GM10266 (cell line): Measurements from ENCODE around the gene B4GALNT3.

Source experiments
- DNase-seq: peaks from one replicate; pipeline ENCODE4 v3.0.0; 2012; ENCODE audit errors: extremely low spot score
- TF ChIP-seq, protein P1 (sequence below): IDR thresholded peaks from 2 replicates; pipeline ENCODE4 v1.5.1; 2012; ENCODE audit warnings: mild to moderate bottlenecking, low read depth; ENCODE audit not compliant: control insufficient read depth, insufficient read depth; ENCODE audit errors: missing control alignments

Gene B4GALNT3

DNA sequence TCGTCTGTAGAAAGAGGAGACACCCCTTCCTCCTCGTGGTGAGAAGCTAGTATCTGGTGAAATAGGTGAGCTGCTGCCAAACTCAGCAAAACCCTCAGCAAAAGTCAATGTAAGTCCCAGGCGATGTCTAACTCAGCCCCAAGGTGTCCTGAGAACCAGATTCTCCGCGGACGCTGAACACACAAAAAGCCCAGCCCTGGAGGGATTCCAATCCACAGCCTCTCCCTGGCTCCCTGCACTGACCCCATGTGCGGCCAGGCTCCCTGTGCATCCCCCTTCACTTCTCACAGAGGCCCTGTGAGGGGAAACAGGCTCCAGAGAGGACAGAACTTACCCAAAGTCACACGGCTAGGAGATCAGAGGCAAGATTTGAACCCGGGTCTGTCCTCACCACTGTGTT lies 122.0 kb downstream of the B4GALNT3 start:
- TF ChIP-seq, protein P1, sequence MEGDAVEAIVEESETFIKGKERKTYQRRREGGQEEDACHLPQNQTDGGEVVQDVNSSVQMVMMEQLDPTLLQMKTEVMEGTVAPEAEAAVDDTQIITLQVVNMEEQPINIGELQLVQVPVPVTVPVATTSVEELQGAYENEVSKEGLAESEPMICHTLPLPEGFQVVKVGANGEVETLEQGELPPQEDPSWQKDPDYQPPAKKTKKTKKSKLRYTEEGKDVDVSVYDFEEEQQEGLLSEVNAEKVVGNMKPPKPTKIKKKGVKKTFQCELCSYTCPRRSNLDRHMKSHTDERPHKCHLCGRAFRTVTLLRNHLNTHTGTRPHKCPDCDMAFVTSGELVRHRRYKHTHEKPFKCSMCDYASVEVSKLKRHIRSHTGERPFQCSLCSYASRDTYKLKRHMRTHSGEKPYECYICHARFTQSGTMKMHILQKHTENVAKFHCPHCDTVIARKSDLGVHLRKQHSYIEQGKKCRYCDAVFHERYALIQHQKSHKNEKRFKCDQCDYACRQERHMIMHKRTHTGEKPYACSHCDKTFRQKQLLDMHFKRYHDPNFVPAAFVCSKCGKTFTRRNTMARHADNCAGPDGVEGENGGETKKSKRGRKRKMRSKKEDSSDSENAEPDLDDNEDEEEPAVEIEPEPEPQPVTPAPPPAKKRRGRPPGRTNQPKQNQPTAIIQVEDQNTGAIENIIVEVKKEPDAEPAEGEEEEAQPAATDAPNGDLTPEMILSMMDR: no peak
- no peak for DNase-seq

DNA sequence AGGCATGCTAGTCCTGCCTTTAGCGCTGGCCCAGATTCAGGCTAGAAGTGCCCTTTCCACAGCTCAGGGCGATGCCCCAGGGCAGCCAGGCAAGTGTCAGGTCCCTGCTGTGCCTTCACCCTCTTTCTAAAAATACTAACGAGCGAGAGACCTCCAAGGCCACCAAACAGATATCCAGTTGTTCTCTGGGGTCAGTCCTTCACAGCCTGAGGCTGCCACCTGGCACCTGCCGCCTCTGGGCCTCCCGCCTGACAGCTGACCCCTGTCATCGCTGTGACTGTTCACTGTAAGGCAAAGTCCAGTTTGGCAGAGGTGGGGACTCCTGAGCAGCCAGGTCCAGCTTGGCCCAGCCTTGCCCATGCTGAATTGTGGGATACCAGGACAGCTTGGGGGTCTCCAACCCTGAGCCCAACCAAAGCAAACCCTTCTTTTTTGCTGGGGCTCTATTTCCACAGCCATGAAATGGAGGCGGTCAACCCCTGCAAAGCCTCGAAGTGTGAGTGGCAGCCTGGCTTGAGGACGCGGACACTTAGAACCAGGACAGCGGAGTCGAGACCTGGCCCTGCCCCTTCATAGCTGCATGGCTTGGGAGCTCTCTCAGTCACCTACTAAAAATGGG lies 123.6 kb downstream of the B4GALNT3 start:
- TF ChIP-seq, protein P1: no peak
- no peak for DNase-seq

DNA sequence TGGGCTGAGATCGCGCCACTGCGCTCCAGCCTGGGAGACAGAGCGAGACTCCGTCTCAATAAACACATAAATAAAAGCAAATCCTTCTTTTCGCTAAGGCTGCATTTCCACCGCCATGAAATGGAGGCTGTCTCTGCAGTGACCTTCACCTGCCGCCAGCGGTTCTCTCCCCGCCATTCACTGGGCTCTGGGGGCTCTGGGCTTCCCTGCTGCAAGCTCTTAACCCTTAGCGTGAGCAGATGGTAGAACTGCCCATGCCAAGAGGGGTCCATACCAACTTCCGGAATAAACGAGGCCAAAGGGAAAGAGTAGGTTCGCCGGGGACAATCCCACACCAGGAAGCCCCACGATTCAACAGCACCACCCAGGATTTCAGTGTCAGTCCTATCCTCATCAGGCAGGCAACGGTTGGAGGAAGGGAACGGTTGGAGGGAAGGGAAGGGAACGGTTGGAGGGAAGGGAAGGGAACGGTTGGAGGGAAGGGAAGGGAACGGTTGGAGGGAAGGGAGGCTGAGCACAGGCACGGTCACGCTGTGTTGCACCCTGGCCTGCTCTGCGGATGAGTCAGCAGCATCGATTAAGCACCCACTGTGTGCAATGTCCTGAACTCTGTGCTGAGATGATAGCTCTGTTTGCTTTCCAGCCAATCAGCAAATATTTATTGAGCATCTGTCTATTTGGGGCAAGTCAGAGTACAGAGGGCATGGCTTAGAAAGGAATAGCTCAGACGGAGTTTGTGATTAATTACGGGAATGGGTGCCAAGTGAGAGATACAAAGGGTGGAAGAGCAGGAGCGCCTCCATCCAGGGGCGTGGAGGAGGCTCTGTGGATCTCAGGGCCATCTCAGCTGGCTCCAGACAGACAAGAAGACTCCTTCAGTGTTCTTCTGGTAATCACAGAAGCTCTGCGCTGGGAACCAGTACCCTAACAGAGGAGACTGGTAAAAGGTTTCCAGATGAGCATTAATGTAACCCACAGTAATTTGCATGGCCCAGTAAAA lies 125.6 kb downstream of the B4GALNT3 start:
- TF ChIP-seq, protein P1: no peak
- DNase-seq: no peak

DNA sequence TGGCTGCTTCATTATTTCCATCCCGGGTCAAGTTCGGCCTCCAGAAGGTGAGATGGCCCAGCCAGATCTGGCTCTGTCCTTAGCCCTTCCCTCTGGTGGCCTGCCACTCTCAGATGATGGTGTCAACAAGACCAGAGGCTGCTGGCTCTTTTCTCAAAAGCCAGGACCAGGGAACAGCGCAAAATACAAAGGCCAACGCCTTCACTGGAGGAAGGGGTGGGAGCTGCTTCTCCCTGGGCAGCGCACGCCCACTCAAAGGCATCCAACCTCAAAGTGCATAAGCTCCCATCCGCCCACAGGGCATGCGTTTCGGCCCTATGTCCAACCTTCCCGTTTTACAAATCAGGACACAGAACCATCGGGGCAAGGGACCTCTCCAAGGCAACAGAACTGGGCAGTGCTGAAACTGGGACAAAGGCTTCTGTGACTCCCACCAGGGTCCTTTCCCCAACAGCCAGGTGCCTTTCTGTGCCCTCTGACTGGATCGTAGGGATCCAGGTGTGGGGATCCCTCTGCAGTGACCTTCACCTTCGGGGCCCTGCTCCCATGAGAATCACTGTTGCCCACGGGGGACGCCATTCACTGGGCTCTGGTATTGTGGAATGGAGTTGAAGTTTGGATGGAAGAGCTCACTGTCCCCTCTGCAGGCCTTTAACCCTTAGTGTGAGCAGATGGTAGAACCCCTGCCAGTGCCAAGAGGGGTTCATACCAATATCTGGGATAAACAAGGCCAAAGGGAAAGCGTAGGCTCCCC lies 126.8 kb downstream of the B4GALNT3 start:
- no peak for DNase-seq
- TF ChIP-seq, protein P1: no peak

DNA sequence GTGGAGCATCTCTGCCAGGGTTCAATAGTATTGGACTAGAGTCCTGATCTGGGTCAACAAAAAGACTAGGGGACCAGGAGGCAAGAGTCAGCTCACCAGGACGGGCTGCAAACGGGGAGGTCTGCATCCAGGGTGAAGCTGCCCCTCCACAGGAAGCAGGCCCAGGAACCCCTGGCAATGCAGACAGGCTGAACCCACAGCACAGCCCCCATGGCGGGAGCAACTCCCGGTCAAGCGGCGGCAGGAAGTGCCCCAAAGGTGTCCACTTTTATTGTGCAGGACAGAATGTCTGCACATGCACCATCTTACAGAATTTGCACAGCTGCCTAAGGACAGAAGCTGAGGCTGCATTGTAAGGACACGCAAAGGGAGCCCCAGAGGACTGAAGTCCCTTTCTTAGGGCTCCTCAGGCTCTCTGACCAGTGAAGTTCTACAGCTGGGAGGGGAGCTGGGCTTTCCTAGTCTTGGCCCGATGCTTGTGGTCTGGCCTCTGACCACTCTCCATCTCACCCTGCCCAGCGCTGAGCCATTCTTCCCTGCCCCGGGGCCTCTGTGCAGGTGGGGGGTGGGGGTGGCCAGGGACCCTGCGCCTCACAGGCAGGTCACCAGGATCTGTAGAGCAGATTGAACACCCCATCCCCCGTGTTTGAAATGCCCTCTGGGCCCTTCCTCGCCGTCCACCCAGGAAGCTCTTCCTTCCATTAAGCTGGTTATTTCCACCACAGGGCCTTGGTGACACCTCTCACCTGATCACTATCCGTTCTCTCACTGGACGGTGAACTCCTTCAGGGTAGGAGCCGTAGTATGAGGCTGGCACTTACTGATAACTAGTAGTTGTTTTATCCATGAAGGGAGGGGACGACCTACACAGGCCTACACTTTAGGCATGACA lies 127.6 kb downstream of the B4GALNT3 start:
- DNase-seq: no peak
- TF ChIP-seq, protein P1: no peak

DNA sequence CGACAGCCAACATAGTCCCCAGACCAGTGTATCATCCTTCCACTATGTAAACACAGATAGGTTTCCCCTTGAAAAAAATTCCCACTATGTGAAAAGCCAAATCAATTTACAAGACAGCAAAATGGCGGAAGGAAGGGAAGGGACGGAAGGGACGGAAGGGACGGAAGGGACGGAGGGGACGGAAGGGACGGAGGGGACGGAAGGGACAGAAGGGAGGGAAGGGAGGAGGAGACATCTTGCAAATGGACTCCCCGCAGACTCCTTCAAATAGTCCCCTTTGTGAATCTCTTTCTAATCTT lies 128.2 kb downstream of the B4GALNT3 start:
- TF ChIP-seq, protein P1: no peak
- no peak for DNase-seq
